HG03060 (cell line): ENCODE measurements around the gene SLC27A4.

Source experiments
- ATAC-seq: cut with Tn5 transposase; IDR thresholded peaks from one replicate; pipeline ENCODE4 v1.9.1; 2021; ENCODE audit warnings: low read depth, moderate number of reproducible peaks; ENCODE audit not compliant: unreplicated experiment

SLC27A4 gene

DNA sequence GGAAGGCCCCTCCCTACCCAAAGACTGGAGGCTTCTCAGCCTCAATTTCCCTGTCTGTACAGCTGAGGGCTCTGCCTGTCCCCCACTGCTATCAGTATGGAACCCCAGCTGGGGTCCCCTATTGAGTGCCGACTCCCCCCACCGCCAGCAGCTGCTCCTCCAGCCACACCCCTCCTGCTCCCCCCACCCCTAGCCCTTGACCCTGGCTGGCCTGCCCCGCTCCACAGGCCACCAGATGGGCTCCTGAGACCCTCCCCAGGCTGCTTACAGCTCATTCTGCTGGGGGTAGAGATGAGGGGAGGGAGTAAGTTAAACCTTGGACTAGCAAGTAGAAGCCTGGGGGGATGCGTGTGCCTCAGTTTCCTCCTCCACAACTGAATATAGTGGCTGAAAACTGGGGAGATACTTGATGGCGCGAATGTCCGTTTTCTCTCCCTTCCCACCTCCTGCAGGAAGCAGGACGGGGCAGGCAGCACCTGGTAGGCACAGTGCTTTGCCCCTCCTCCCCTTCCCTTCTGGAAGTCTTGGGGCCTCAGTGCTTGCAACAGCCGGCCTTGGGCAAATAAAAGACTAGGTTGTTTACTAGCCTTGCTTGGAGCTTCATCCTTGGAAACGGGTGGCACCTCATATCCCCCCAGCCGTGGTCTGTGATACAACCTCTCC is 50.0 kb downstream of the SLC27A4 start:
- ATAC-seq = no peak

DNA sequence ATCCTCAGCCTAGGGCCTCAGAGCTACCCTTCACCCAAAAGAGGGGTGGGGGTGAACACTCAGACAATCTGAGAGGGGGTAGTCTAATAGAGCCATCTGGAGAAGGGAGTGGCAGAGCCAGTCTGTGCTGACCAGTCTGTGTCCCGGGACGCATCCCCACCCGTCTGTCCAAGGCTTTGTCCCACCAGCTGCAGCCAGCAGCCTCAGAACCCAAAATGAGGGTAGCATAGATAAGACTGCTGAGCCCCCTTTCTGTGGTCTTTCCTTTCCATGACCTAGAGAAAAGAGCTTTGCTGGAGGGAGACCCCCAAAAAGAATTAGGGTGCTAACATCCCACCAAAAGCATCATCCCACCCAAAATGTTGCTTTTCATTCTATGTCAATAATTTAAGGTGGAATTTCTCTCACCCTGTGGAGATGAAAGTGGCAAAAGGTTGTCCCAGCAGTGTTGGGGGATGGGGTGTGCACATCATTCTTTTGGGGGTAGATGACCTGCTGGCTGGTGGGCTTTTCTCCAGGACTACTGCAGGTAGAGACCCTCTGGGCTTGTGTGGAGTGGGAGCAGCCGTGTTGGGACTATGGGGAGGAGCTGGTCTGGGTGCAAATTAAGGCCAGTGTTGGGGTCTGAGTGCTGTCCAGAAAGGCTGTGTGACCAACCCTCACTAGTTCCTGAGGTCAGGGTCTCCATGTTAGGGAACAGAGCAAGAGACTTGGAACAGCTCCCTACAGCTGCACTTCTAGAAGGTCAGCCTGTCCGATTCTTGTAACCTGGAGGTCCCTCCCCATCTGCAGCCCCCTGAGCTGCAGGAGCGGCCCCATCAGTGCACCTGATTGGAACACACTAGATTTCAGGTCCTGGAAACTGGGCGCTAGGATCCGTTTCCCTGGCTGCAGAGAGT is 50.7 kb downstream of the SLC27A4 start:
- no peak for ATAC-seq

DNA sequence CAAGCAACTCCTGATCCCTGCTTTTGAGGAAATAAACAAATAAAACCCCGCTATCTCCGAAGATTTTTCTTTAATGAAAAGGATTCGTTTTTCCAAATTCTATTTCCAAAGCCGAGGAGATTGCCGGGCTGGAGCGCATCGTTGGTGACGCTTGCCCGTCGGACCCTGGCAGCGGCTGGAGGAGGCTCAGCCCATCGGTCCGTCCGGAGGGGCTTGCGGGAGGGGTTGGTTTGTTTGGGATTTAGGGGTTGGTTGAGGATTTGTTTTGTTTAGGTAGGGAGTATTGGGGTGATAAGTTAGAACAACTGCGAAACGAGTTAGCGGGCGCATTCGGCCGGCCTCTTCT is 51.6 kb downstream of the SLC27A4 start:
- ATAC-seq = no peak

DNA sequence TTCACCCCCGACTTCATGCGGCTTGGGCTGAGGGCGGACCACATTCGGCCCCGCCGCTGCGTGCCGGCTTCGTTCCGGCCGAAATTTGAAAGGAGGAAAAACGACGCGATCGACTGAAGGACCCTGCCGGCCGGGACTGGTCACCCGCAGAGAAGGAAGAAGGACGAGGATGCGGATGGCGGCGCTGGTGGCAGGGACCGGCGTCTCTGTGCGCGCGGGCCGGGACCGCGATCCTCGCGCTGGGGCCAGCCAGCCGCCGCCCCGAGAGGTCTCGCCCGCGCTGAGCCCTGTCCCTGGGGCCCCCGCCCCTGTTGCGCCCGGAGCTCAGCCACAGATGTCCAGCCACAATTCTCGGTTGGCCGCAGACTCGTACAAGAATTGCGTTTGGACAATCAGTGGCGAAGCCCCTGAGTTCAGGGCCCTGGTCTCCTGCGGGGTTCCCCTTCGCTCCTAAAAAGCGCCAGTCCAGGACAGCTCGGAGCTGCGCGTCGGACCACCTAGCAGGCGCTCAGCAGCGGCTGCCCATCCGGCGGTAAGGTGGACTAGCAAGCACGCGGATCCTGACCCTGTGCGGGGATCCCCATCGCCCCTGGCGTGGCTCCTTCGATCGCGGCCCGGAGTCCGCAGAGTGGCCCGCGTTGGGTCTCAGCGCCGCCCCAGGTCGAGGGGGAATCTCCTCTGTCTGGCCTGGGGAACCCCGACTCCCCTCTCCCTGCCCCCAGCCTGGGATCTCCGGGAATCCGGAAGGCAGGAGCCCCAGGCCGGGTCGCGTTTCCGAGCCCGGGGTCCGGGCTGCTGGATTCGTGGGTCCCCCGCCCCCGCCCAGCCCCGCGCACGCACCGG is 52.2 kb downstream of the SLC27A4 start:
- ATAC-seq = no peak

- no peak for ATAC-seq
Observed at GRCh38 chr9:128393145-128393775, 52.9 kb downstream of the SLC27A4 start.

- no peak for ATAC-seq
Observed at GRCh38 chr9:128393970-128394369, 53.6 kb downstream of the SLC27A4 start.

GRCh38 chr9:128394379-128395168 is 54.2 kb downstream of the SLC27A4 start:
- ATAC-seq = no peak

- ATAC-seq = no peak
Observed at GRCh38 chr9:128396970-128397613, 56.8 kb downstream of the SLC27A4 start.

DNA sequence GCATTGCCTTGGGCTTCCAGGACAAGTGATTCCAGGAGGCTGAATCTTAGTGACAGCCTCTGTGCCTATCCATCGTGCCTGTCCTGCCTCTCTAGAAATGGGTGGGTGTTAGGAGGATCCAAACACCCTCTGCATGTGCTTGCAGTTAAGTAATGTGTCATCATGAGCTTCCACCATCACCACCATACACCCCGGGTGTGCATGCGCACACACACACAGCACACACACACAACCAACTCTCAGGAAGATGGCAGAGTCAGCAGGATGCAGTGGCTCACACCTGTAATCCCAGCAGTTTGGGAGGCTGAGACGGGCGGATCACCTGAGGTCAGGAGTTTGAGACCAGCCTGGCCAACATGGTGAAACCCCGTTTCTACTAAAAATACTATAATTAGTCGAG is 57.5 kb downstream of the SLC27A4 start:
- ATAC-seq = no peak

- ATAC-seq = no peak
Observed at GRCh38 chr9:128399861-128400260, 59.5 kb downstream of the SLC27A4 start.

- ATAC-seq = no peak
Observed at GRCh38 chr9:128404560-128404959, 64.2 kb downstream of the SLC27A4 start.

GRCh38 chr9:128405077-128405779 is 64.9 kb downstream of the SLC27A4 start:
- ATAC-seq = no peak

DNA sequence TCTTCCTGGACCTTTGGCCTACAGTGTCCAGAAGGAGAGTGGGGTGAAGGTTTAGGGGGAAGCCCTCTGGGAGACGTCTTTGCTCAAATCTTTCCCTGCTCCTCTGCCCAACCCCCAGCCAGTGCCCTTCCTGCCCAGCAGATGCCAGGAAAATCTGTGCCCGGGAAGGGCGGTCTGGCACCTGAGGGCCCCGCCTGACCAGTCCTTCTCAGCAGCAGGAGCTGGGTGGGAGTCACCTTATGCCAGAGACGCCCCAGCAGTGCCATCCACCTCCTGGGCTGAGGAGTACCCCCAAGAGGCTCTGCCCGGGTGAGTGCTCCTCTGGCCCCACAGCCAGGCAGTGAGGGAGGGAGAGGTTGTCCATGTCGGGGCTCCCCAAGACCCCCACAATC is 65.4 kb downstream of the SLC27A4 start:
- ATAC-seq = no peak

DNA sequence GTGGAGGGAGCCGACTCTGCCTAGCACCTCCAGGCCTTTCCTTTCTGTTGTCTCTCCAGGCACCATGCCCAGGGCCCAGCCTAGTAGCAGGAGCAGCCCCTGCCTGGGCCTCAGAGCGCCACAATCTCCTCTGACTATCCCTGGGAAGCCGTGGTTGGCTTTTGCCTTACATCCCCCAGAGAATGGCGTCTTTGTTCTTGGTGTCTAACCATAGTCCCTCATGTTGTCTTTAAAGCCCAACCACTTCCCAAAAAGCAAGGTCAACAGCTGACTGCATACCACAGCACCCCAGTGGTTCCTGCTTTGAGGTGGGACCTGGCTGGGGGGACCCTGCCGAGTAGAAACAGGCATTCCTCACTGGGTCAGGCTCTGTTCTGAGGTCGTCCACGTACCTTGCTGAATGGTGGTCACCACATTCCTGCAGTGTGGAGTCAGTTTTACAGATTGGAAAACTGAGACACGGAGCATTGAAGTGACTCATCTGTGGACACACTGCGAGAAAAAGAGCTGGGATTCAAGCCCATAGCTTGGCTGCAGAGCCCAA is 66.6 kb downstream of the SLC27A4 start:
- ATAC-seq = no peak

DNA sequence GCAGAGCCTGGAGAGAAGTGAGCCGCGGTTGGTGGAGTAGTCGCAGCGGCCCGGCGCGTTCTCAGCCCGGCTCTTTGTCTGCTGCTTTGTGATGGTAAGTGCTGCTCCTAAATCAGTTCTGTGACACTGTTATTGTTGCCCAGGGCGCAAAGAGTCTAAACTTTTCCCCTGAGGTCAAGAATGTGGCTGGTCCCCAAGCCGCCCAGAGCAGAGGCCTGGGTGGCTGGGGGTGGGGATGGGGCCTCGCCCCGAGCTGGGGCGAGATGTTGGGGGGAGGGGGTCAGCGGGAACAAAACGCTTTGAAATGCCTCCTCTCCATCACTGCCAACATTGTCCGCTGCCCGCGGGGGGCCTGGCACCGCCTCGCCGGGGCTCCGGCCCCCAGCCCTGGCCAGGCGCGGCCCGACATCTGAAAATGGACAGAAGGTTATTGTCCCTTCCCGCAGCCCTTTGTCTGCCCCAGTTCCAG is 68.7 kb downstream of the SLC27A4 start:
- no peak for ATAC-seq

- no peak for ATAC-seq
Observed at GRCh38 chr9:128409450-128409849, 69.1 kb downstream of the SLC27A4 start.

DNA sequence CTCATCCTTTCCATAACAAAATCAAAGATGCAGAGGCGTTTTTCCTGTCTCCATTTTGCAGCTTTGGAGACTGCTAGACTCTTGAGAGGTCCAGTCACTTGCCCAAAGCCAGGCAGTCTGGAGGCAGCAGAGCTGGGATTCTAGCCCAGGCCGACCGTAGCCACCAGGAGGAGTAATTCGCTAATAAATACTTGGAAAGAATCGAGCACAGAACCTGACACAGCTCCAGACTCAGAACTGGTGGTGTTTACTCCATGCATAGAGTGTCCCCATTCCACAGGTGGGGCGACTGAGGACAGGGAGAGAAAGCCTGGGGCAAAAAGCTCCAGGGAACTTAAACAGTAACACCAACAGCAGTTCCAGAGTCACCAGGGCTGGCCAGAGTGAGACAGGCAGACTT is 69.7 kb downstream of the SLC27A4 start:
- no peak for ATAC-seq
